HCT116 (cell line): ENCODE results near the gene CYTH2. TPM values are rescaled to one million over a fixed set of nuclear protein-coding genes. Genes with fewer than 3 reads are reported as not detected.

Source experiments
- ATAC-seq: fragments of 200-7000 bp; cut with Tn5 transposase; 2 replicates; pipeline ENCODE4 v1.9.1; 2020; ENCODE audit warnings: mild to moderate bottlenecking, moderate library complexity
- BruUV-seq: library from RNA; stranded (reverse); fragments of 400-500 nt; replicated peaks from 2 replicates; lab custom pipeline; 2021; lab: Mats Ljungman, UMichigan
- CTCF ChIA-PET: fragments of 300-600 bp; sonication (Branson Sonifier 250); formaldehyde crosslinking; loops from one replicate; lab custom pipeline; 2021; ENCODE audit warnings: antibody characterized with exemption; lab: Charles Lee
- POLR2A ChIA-PET: fragments of 300-600, 350-600 bp; sonication (Branson Sonifier 250); formaldehyde crosslinking; loops from one replicate; lab custom pipeline; 2021; ENCODE audit warnings: antibody characterized with exemption; lab: Charles Lee
- RAD21 ChIA-PET, 2 experiments: fragments of 300-600 bp; sonication (Branson Sonifier 250); formaldehyde crosslinking; loops; one replicate each; lab custom pipeline; 2023; ENCODE audit warnings: low total read pairs in 2 of 2; ENCODE audit not compliant: uncharacterized antibody in 2 of 2, unreplicated experiment in 2 of 2, low non-redundant PET in 1 of 2; lab: Charles Lee
- DNase-seq: peaks from one replicate; pipeline ENCODE4 v3.0.0-alpha.2; 2010; ENCODE audit warnings: low read depth, low spot score
- H2AFZ ChIP-seq: fragments of 200-600 bp; shearing (Covaris generic), sonication (generic); 2 replicates; pipeline ENCODE4 v1.6.1; 2017; ENCODE audit warnings: low read depth, mixed run types, mixed read lengths, antibody characterized with exemption, low read length; ENCODE audit not compliant: poor library complexity, severe bottlenecking
- H3K27ac ChIP-seq: 2 replicates; pipeline ENCODE4 v1.5.1; 2012; ENCODE audit warnings: low read depth, low read length
- H3K27me3 ChIP-seq: fragments of 200-600 bp; sonication (generic); 2 replicates; pipeline ENCODE4 v1.6.1; 2016; ENCODE audit warnings: mixed run types, low read length, mixed read lengths; ENCODE audit not compliant: insufficient read depth
- H3K36me3 ChIP-seq, 2 experiments: fragments of 200-500 bp in 1 of 2; fragments of 200-600 bp in 1 of 2; sonication (Bioruptor generic) in 1 of 2; sonication (generic) in 1 of 2; 2 replicates each; pipeline versions ENCODE4 v1.5.1 to v1.6.1; 2014 to 2016; ENCODE audit warnings: low read length in 2 of 2, inconsistent platforms in 1 of 2, mixed read lengths in 1 of 2, mixed run types in 1 of 2; ENCODE audit not compliant: insufficient read depth in 2 of 2, control insufficient read depth in 1 of 2
- H3K4me1 ChIP-seq, 2 experiments: fragments of 200-600 bp in 1 of 2; sonication (generic) in 1 of 2; 2 replicates each; pipeline versions ENCODE4 v1.5.1 to v1.6.1; 2012 to 2017; ENCODE audit warnings: low read length in 2 of 2, inconsistent platforms in 1 of 2, mild to moderate bottlenecking in 1 of 2, mixed read lengths in 1 of 2, mixed run types in 1 of 2, moderate library complexity in 1 of 2; ENCODE audit not compliant: insufficient read depth in 2 of 2, control insufficient read depth in 1 of 2
- H3K4me2 ChIP-seq: fragments of 200-600 bp; sonication (generic); 2 replicates; pipeline ENCODE4 v1.6.1; 2017; ENCODE audit warnings: mixed run types, low read length, mixed read lengths
- H3K4me3 ChIP-seq, 2 experiments: fragments of 200-600 bp in 1 of 2; sonication (generic) in 1 of 2; replicated peaks in 1 of 2; 2 replicates each; pipeline ENCODE4 v1.5.1; 2011 to 2016; ENCODE audit warnings: low read length in 2 of 2, control low read depth in 1 of 2, low read depth in 1 of 2, mild to moderate bottlenecking in 1 of 2, mixed read lengths in 1 of 2, mixed run types in 1 of 2
- H3K79me2 ChIP-seq: fragments of 200-600 bp; sonication (generic); 2 replicates; pipeline ENCODE4 v1.6.1; 2017; ENCODE audit warnings: mild to moderate bottlenecking, mixed run types, low read length, moderate library complexity, mixed read lengths; ENCODE audit not compliant: insufficient read depth
- H3K9ac ChIP-seq: fragments of 200-600 bp; sonication (generic); 2 replicates; pipeline ENCODE4 v1.6.1; 2016; ENCODE audit warnings: low read length, mixed read lengths
- H3K9me2 ChIP-seq: fragments of 200-600 bp; sonication (generic), shearing (Covaris generic); 2 replicates; pipeline ENCODE4 v1.6.1; 2017; ENCODE audit warnings: mixed run types, mild to moderate bottlenecking, moderate library complexity; ENCODE audit not compliant: insufficient read depth
- H3K9me3 ChIP-seq, 2 experiments: fragments of 200-500 bp in 1 of 2; fragments of 200-600 bp in 1 of 2; sonication (Bioruptor generic) in 1 of 2; sonication (generic) in 1 of 2; 2 replicates each; pipeline ENCODE4 v1.6.1; 2014 to 2017; ENCODE audit warnings: low read length in 2 of 2, mixed read lengths in 2 of 2, inconsistent platforms in 1 of 2, low read depth in 1 of 2, mild to moderate bottlenecking in 1 of 2, mixed run types in 1 of 2, moderate library complexity in 1 of 2; ENCODE audit not compliant: control insufficient read depth in 1 of 2, insufficient read depth in 1 of 2
- H4K20me1 ChIP-seq: fragments of 200-600 bp; sonication (generic), shearing (Covaris generic); 2 replicates; pipeline ENCODE4 v1.6.1; 2017; ENCODE audit warnings: mixed run types, mild to moderate bottlenecking, moderate library complexity; ENCODE audit not compliant: insufficient read depth
- CEBPB ChIP-seq: IDR thresholded peaks from 2 replicates; pipeline ENCODE4 v1.6.1; 2012; ENCODE audit warnings: low read depth
- CTCF ChIP-seq, 3 experiments: fragments of 200-600 bp in 1 of 3; sonication (generic) in 1 of 3; IDR thresholded peaks in 2 of 3; conservative IDR thresholded peaks in 1 of 3; 2 replicates each; pipeline ENCODE4 v1.5.1; 2012 to 2017; ENCODE audit warnings: low read depth in 2 of 3, low read length in 2 of 3, antibody characterized with exemption in 1 of 3, borderline replicate concordance in 1 of 3, control low read depth in 1 of 3, mild to moderate bottlenecking in 1 of 3, mixed read lengths in 1 of 3, mixed run types in 1 of 3, moderate library complexity in 1 of 3; ENCODE audit not compliant: insufficient read depth in 1 of 3
- EGR1 ChIP-seq: IDR thresholded peaks from 2 replicates; pipeline ENCODE4 v1.6.1; 2012; ENCODE audit warnings: low read depth
- ELF1 ChIP-seq: IDR thresholded peaks from 2 replicates; pipeline ENCODE4 v1.6.1; 2012; ENCODE audit warnings: low read depth, borderline replicate concordance
- EZH2 ChIP-seq: fragments of 200-600 bp; sonication (generic); IDR thresholded peaks from 2 replicates; pipeline ENCODE4 v1.6.1; 2017; ENCODE audit warnings: antibody characterized with exemption, mixed run types
- EZH2phosphoT487 ChIP-seq: fragments of 200-600 bp; IDR thresholded peaks from 2 replicates; pipeline ENCODE4 v1.6.1; 2018; ENCODE audit warnings: antibody characterized with exemption, borderline replicate concordance
- POLR2A ChIP-seq: IDR thresholded peaks from 2 replicates; pipeline ENCODE4 v1.7.0; 2011; ENCODE audit warnings: borderline replicate concordance; ENCODE audit not compliant: insufficient read depth, insufficient read length; ENCODE audit errors: extremely low read depth
- SIN3A ChIP-seq: IDR thresholded peaks from 2 replicates; pipeline ENCODE4 v1.6.1; 2012; ENCODE audit warnings: low read depth
- SP1 ChIP-seq: IDR thresholded peaks from 2 replicates; pipeline ENCODE4 v1.6.1; 2012; ENCODE audit warnings: low read depth
- YY1 ChIP-seq: IDR thresholded peaks from 2 replicates; pipeline ENCODE4 v1.6.1; 2011; ENCODE audit warnings: low read length, low read depth, moderate library complexity, mild to moderate bottlenecking; ENCODE audit not compliant: insufficient replicate concordance; ENCODE audit errors: extremely low read depth
- ZFX ChIP-seq: fragments of 450-650 bp; IDR thresholded peaks from 2 replicates; pipeline ENCODE4 v1.6.1; 2017
- intact Hi-C: fragments of 100-400 bp; cut with micrococcal nuclease; formaldehyde crosslinking; loops from 2 replicates; pipeline ENCODE4 v1.10.0; 2022
- total RNA-seq: library from RNA; stranded (reverse); gene quantifications from one replicate; pipeline ENCODE4 v1.2.1, GENCODE V29; 2021; ENCODE audit not compliant: unreplicated experiment

Gene CYTH2
- total RNA-seq, 1 experiment from 2014 or later: 75.3 TPM

- peaks cover 13 to 32% of the 10 kb centered on the region in 2 experiments; a peak in 3 of 4 replicates for H3K4me1 ChIP-seq
- H3K9ac ChIP-seq: no peak overlapping the region
- intact Hi-C loops: no loop called here
- no peak for DNase-seq
- no peak overlapping the region for H3K4me3 ChIP-seq
- H3K27me3 ChIP-seq: no peaks in the 10 kb centered on the region
- TF ChIP-seq EZH2 (no peak), CEBPB (no peak), YY1 (no peak), EGR1 (no peak), ELF1 (no peak), SIN3A (no peak), ZFX (no peak), POLR2A (no peak), SP1 (no peak), EZH2phosphoT487 (no peak), CTCF (IDR thresholded peaks at IDR 0.05 in 2 of 3, conservative IDR thresholded peaks at IDR 0.05 in 1 of 3; ENCODE audit: borderline replicate concordance in 1 of 3, insufficient read depth in 1 of 3, low read depth in 2 of 3, low read length in 2 of 3) (no peak)
- H3K27ac ChIP-seq: no peak overlapping the region
- ATAC-seq: no peak
- CTCF ChIA-PET: interaction anchor here (0.7 kb wide), 1 partner anchor 64 kb away, joined by 3 read pairs; no protein-coding TSS in a partner anchor
- H3K79me2 ChIP-seq: no peaks in the 10 kb centered on the region
- POLR2A ChIA-PET: no interaction called here
- H3K9me2 ChIP-seq: no peaks in the 10 kb centered on the region
- no TSS peak for BruUV-seq
- no peaks in the 10 kb centered on the region for H4K20me1 ChIP-seq
- no peaks in the 10 kb centered on the region for H3K36me3 ChIP-seq
- peaks cover 0 to 8% of the 10 kb centered on the region in 2 experiments; a peak in 1 of 4 replicates for H3K9me3 ChIP-seq
- no peak overlapping the region for H3K4me2 ChIP-seq
- no peak overlapping the region for H2AFZ ChIP-seq
- RAD21 ChIA-PET: no interaction called here
These were observed 51.0 kb downstream of the CYTH2 start for GRCh38 chr19:48520134-48520533.
